CD14-positive monocyte (primary cell): Measurements from ENCODE around the gene KYNU. TPM values are rescaled to one million over a fixed set of nuclear protein-coding genes. Genes with fewer than 3 reads are reported as not detected.
"Not testable (repeated sequence)": the region's sequence is repeated elsewhere in the genome, so short reads cannot be mapped to it uniquely, and the experiment has no call there.

Experiments
- DNase-seq, 3 donors: peaks; one replicate each; pipeline ENCODE4 v3.0.0-alpha.2; 2011 to 2022
- H2AFZ ChIP-seq: 2 replicates; pipeline ENCODE4 v1.6.0; 2012; ENCODE audit warnings: mild to moderate bottlenecking, low read depth, low read length, inconsistent platforms; ENCODE audit not compliant: insufficient read depth, poor library complexity, severe bottlenecking
- H3K27ac ChIP-seq, 2 donors: 1 replicate in 1 of 2; 2 replicates in 1 of 2; pipeline ENCODE4 v1.5.1; 2012 to 2013; ENCODE audit warnings: low read length in 2 of 2, control low read depth in 1 of 2, inconsistent platforms in 1 of 2, low read depth in 1 of 2, mild to moderate bottlenecking in 1 of 2
- H3K27me3 ChIP-seq, 2 donors: one replicate each; pipeline versions ENCODE4 v1.6.0 to v1.6.1; 2011 to 2013; ENCODE audit warnings: low read length in 2 of 2; ENCODE audit not compliant: control insufficient read depth in 2 of 2, insufficient read depth in 2 of 2
- H3K36me3 ChIP-seq, 2 donors: replicated peaks in 1 of 2; 1 replicate in 1 of 2; 2 replicates in 1 of 2; pipeline versions ENCODE4 v1.5.1 to v1.6.1; 2012 to 2013; ENCODE audit warnings: low read length in 2 of 2, control low read depth in 1 of 2, inconsistent platforms in 1 of 2, mild to moderate bottlenecking in 1 of 2; ENCODE audit not compliant: insufficient read depth in 2 of 2, control insufficient read depth in 1 of 2
- H3K4me1 ChIP-seq, 2 donors: 1 replicate in 1 of 2; 2 replicates in 1 of 2; pipeline versions ENCODE4 v1.5.1 to v1.6.1; 2012 to 2013; ENCODE audit warnings: low read length in 2 of 2, control low read depth in 1 of 2, inconsistent platforms in 1 of 2, mild to moderate bottlenecking in 1 of 2, moderate library complexity in 1 of 2; ENCODE audit not compliant: insufficient read depth in 2 of 2, control insufficient read depth in 1 of 2
- H3K4me2 ChIP-seq: replicated peaks from 2 replicates; pipeline ENCODE3; 2012; ENCODE audit warnings: low read length, moderate library complexity, mild to moderate bottlenecking; ENCODE audit not compliant: poor library complexity, severe bottlenecking; ENCODE audit errors: extremely low read depth
- H3K4me3 ChIP-seq, 3 experiments: fragments of 200-600 bp in 1 of 3; sonication (generic) in 1 of 3; replicated peaks in 1 of 3; 1 replicate in 2 of 3; 2 replicates in 1 of 3; pipeline ENCODE4 v1.5.1; 2011 to 2013; ENCODE audit warnings: low read length in 3 of 3, mild to moderate bottlenecking in 3 of 3, control low read depth in 2 of 3, low read depth in 2 of 3, inconsistent platforms in 1 of 3, moderate library complexity in 1 of 3
- H3K79me2 ChIP-seq: 2 replicates; pipeline ENCODE4 v1.6.0; 2012; ENCODE audit warnings: mild to moderate bottlenecking, control low read depth, inconsistent platforms, low read length, moderate library complexity; ENCODE audit not compliant: insufficient read depth
- H3K9ac ChIP-seq: 2 replicates; pipeline ENCODE4 v1.6.0; 2017; ENCODE audit warnings: low read length, mild to moderate bottlenecking; ENCODE audit not compliant: insufficient read depth, poor library complexity, severe bottlenecking
- H3K9me3 ChIP-seq, 2 donors: replicated peaks in 1 of 2; 1 replicate in 1 of 2; 2 replicates in 1 of 2; pipeline versions ENCODE4 v1.5.1 to v1.6.1; 2012 to 2013; ENCODE audit warnings: low read length in 2 of 2, control low read depth in 1 of 2; ENCODE audit not compliant: control insufficient read depth in 1 of 2, insufficient read depth in 1 of 2
- H4K20me1 ChIP-seq: 2 replicates; pipeline ENCODE4 v1.6.0; 2012; ENCODE audit warnings: mild to moderate bottlenecking, low read length, control low read depth, moderate library complexity; ENCODE audit not compliant: insufficient read depth
- H3K27ac Mint-ChIP-seq, 7 donors: one replicate each; pipeline ENCODE4 v1.8.0; 2020; ENCODE audit warnings: mild to moderate bottlenecking in 7 of 7, mixed read lengths in 7 of 7, moderate library complexity in 6 of 7, inconsistent platforms in 2 of 7
- H3K27me3 Mint-ChIP-seq, 3 donors: one replicate each; pipeline ENCODE4 v1.8.0; 2021 to 2022; ENCODE audit warnings: low read depth in 3 of 3, mild to moderate bottlenecking in 3 of 3, mixed read lengths in 3 of 3, moderate library complexity in 3 of 3, inconsistent platforms in 1 of 3
- H3K36me3 Mint-ChIP-seq, 2 donors: one replicate each; pipeline ENCODE4 v1.8.0; 2020; ENCODE audit warnings: mixed read lengths in 2 of 2, inconsistent platforms in 1 of 2, mild to moderate bottlenecking in 1 of 2
- H3K4me1 Mint-ChIP-seq: one replicate; pipeline ENCODE4 v1.8.0; 2020; ENCODE audit warnings: mild to moderate bottlenecking, mixed read lengths
- H3K4me3 Mint-ChIP-seq, 2 donors: one replicate each; pipeline ENCODE4 v1.8.0; 2020; ENCODE audit warnings: mild to moderate bottlenecking in 2 of 2, mixed read lengths in 2 of 2, moderate library complexity in 1 of 2
- H3K9me3 Mint-ChIP-seq, 7 donors: one replicate each; pipeline ENCODE4 v1.8.0; 2020 to 2022; ENCODE audit warnings: mixed read lengths in 7 of 7, mild to moderate bottlenecking in 6 of 7, moderate library complexity in 6 of 7, inconsistent platforms in 2 of 7
- CTCF ChIP-seq: fragments of 200-600 bp; IDR thresholded peaks from one replicate; pipeline ENCODE4 v1.8.0; 2022; ENCODE audit warnings: antibody characterized with exemption, mild to moderate bottlenecking
- WGBS: methylation state at CpG from one replicate; pipeline ENCODE4 v1.1.5; 2013; ENCODE audit warnings: missing lambda C conversion rate; ENCODE audit not compliant: insufficient coverage; 5-methylcytosine and 5-hydroxymethylcytosine counted together
- intact Hi-C, 2 donors: fragments of 100-400 bp; cut with micrococcal nuclease; formaldehyde crosslinking; loops; one replicate each; pipeline versions ENCODE4 v1.15.0 to v1.15.1; 2023
- polyA plus RNA-seq, 3 donors: library from polyadenylated mRNA; depleted of rRNA in 1 of 3; unstranded in 2 of 3; stranded (reverse) in 1 of 3; fragments of 300-500 nt in 2 of 3; fragments of >200 nt in 1 of 3; fragmentation: Illumina TruSeq in 2 of 3; gene quantifications; 1 replicate in 2 of 3; 2 replicates in 1 of 3; pipeline ENCODE4 v1.2.3, GENCODE V29; 2012 to 2021

The KYNU gene
- polyA plus RNA-seq, 3 donors, result 40.7 to 132 (median 131) TPM

DNA sequence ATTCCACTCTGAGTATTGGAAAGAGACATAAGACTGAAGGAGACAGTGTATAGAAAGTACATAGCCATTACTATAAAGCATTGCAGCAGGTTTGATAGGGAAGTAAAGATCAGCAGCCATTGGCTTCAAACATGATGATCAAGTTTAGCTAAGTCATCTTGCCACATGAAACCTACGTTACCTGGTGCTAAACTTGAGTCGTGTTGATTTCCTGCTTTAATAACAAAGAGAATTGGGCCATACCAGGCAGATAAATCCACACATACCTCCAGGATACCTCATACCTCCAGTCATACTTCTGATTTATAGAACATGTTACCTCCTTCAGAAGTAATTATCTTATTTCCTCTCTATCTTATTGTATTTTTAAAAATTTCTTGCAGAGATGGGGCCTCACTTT, 10.3 kb upstream of the KYNU start:
- no peak overlapping the region for H3K4me3 Mint-ChIP-seq
- intact Hi-C loops, result no loop called here
- Histone ChIP-seq H3K9me3 (no peaks in the 10 kb centered on the region), H3K36me3 (no peaks in the 10 kb centered on the region), H3K4me3 (peak overlapping the region in 1 of 3 experiments; percentile 73), H3K9ac (peak overlapping the region; percentile 30), H3K27ac (peak overlapping the region; percentile 96), H4K20me1 (no peaks in the 10 kb centered on the region), H3K4me2 (peak overlapping the region; percentile 77), H2AFZ (no peak overlapping the region), H3K79me2 (peaks cover 4% of the 10 kb centered on the region), H3K27me3 (no peaks in the 10 kb centered on the region), H3K4me1 (peaks cover 74 to 85% of the 10 kb centered on the region in 2 donors)
- TF ChIP-seq CTCF, result no peak
- peaks cover 0 to 6% (median 2%) of the 10 kb centered on the region in 3 donors for H3K27me3 Mint-ChIP-seq
- WGBS, result 0% methylated on average over 2 of the region's 2 CpGs
- H3K36me3 Mint-ChIP-seq, result peaks cover 8% of the 10 kb centered on the region in 2 donors
- H3K27ac Mint-ChIP-seq, result peak overlapping the region; percentile 96 to 100 (median 99)
- peaks cover 75% of the 10 kb centered on the region for H3K4me1 Mint-ChIP-seq
- peak in 2 of 3 donors; percentile 52 to 56 for DNase-seq
- H3K9me3 Mint-ChIP-seq, result peaks cover 0 to 2% (median 0%) of the 10 kb centered on the region in 7 donors

GRCh38 chr2:142868229-142868762, 9.2 kb upstream of the KYNU start:
- Histone ChIP-seq H3K27me3 (no peaks in the 10 kb centered on the region), H4K20me1 (no peaks in the 10 kb centered on the region), H3K9ac (peak overlapping the region; percentile 69), H3K4me3 (peak overlapping the region in 1 of 3 experiments; percentile 52), H2AFZ (peak overlapping the region; percentile 63), H3K4me1 (peaks cover 80 to 96% of the 10 kb centered on the region in 2 donors), H3K27ac (peak overlapping the region; percentile 96), H3K36me3 (no peaks in the 10 kb centered on the region), H3K79me2 (peaks cover 4% of the 10 kb centered on the region), H3K9me3 (no peaks in the 10 kb centered on the region), H3K4me2 (peak overlapping the region; percentile 58)
- peak overlapping the region; percentile 51 to 76 for H3K4me3 Mint-ChIP-seq
- H3K27me3 Mint-ChIP-seq, result peaks cover 0 to 6% (median 2%) of the 10 kb centered on the region in 3 donors
- intact Hi-C loops, result no loop called here
- DNase-seq, result peak; percentile 72 to 95 (median 86)
- peaks cover 5 to 8% of the 10 kb centered on the region in 2 donors for H3K36me3 Mint-ChIP-seq
- TF ChIP-seq CTCF, result no peak
- peak overlapping the region; percentile 96 to 100 (median 99) for H3K27ac Mint-ChIP-seq
- 4% methylated on average over 8 of the region's 12 CpGs for WGBS
- peaks cover 79% of the 10 kb centered on the region for H3K4me1 Mint-ChIP-seq
- H3K9me3 Mint-ChIP-seq, result peaks cover 0 to 2% (median 0%) of the 10 kb centered on the region in 7 donors

- H3K9me3 Mint-ChIP-seq, H2AFZ ChIP-seq, H3K27me3 Mint-ChIP-seq, H3K36me3 Mint-ChIP-seq, H3K36me3 ChIP-seq, DNase-seq, H4K20me1 ChIP-seq, H3K9me3 ChIP-seq, H3K79me2 ChIP-seq, H3K4me3 Mint-ChIP-seq, H3K27me3 ChIP-seq, intact Hi-C loops: not testable (repeated sequence)
- Histone ChIP-seq H3K27ac (peak overlapping the region; percentile 96), H3K4me2 (peak overlapping the region; percentile 58), H3K9ac (peak overlapping the region; percentile 69), H3K4me1 (peaks cover 81 to 96% of the 10 kb centered on the region in 2 donors), H3K4me3 (peak overlapping the region in 1 of 3 experiments; percentile 52)
- 98% methylated on average over 5 of the region's 7 CpGs for WGBS
- H3K4me1 Mint-ChIP-seq, result peaks cover 81% of the 10 kb centered on the region
- peak overlapping the region; percentile 96 to 100 (median 99) for H3K27ac Mint-ChIP-seq
Observed at GRCh38 chr2:142869065-142869460, 8.4 kb upstream of the KYNU start.
